ENCODE measurements around the gene ASIC2.

GRCh38 chr17:33225509-33225908 lies 67.6 kb downstream of the ASIC2 start:
- TF ChIP-seq CTCF (IDR thresholded peaks at IDR 0.05) (no peak), REST (IDR thresholded peaks at IDR 0.05; ENCODE audit: insufficient read depth in 1 of 2, low read depth in 2 of 2, low read length in 1 of 2) (no peak), POLR2AphosphoS5 (IDR thresholded peaks at IDR 0.05; ENCODE audit: low read depth, low read length) (no peak)

Measured in Panc1 (cell line).